Measurements from ENCODE around the gene GUK1. TPM values are rescaled to one million over a fixed set of nuclear protein-coding genes. Genes with fewer than 3 reads are reported as not detected.

GUK1 gene
- total RNA-seq, 2 experiments from 2014 or later = 339 to 344 TPM

GRCh38 chr1:228176024-228176395 is 35.9 kb downstream of the GUK1 start:
- ATAC-seq = no peak
- H3K9me3 Mint-ChIP-seq (ENCODE audit: insufficient read depth) = no peaks in the 10 kb centered on the region
- no peaks in the 10 kb centered on the region for H3K36me3 Mint-ChIP-seq (ENCODE audit: low read depth)
- CTCF ChIA-PET = no interaction called here
- H3K27ac Mint-ChIP-seq = no peak overlapping the region
- no peaks in the 10 kb centered on the region for H3K27me3 Mint-ChIP-seq (ENCODE audit: low read depth)
- no peak for DNase-seq
- H3K4me1 Mint-ChIP-seq (ENCODE audit: low read depth) = peaks cover 6% of the 10 kb centered on the region
- POLR2A ChIA-PET = interaction anchor here (0.6 to 1.1 kb wide), 2 partner anchors 11 to 35 kb away, joined by 3 to 4 read pairs; partner anchors contain the start of gene IBA57
- no peak overlapping the region for H3K4me3 Mint-ChIP-seq

DNA sequence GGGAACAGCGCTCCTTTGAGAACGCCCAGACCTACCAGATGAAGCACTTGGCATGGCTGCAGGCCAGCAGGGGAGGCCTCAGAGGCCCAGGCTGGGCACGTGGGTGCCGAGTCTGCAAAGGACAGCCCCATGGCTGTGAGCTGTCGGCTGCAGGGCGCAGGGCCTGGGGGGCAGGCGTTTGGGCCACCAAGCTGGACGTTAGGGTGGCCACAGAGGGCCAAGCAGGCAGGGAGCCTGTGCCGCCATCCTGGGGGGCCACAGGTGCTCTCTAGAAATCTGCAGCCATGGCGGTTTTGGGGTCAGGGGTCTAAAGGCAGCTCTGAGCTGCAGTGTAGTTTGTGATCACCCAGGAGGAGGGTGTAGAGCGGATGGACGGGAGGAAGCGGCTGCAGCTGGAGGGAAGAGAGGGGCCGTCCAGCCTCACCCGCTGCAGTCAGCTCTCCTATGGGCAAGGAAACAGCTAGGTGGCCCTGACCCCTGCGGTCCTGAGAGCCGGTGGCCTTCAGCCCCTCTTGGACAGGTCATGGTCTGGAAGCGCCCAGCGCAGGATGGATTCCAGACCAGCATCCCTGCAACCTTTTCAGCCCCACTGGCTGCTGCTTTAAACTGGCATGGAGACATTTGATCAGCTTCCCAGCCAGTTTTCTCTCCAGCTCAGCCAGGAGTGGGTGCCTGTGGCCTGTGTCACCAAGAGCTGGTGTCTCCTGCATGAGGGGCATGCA is 36.5 kb downstream of the GUK1 start:
- no peaks in the 10 kb centered on the region for H3K36me3 Mint-ChIP-seq (ENCODE audit: low read depth)
- H3K4me3 Mint-ChIP-seq = no peak overlapping the region
- no peak for DNase-seq
- no peak for ATAC-seq
- CTCF ChIA-PET = interaction anchor here (0.6 kb wide), 1 partner anchor 303 kb away, joined by 3 read pairs; no protein-coding TSS in a partner anchor
- peaks cover 6% of the 10 kb centered on the region for H3K4me1 Mint-ChIP-seq (ENCODE audit: low read depth)
- H3K27me3 Mint-ChIP-seq (ENCODE audit: low read depth) = no peaks in the 10 kb centered on the region
- H3K27ac Mint-ChIP-seq = no peak overlapping the region
- POLR2A ChIA-PET = interaction anchor here (0.6 to 1.1 kb wide), 2 partner anchors 11 to 36 kb away, joined by 3 to 4 read pairs; partner anchors contain the start of gene IBA57
- H3K9me3 Mint-ChIP-seq (ENCODE audit: insufficient read depth) = no peaks in the 10 kb centered on the region

DNA sequence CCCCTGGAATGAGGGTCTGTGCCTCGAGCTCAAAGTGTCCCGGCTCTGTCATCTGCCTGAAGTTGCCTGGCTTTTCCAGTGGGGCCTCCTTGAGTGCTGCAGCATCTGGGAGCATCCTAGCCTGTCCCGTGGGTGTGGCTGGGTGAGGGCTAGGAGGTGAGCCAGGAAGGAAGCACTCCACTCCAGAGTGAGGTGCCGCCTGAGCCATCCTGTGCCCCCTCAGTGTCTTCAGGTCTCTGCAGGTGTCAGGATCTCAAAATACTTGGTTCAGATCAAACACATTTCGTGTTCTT is 37.0 kb downstream of the GUK1 start:
- DNase-seq = no peak
- CTCF ChIA-PET = interaction anchor here (0.6 kb wide), 1 partner anchor 302 kb away, joined by 3 read pairs; no protein-coding TSS in a partner anchor
- POLR2A ChIA-PET = interaction anchor here (1.1 kb wide), 1 partner anchor 36 kb away, joined by 4 read pairs; no protein-coding TSS in a partner anchor
- Mint-ChIP-seq H3K36me3 (ENCODE audit: low read depth) (no peaks in the 10 kb centered on the region), H3K4me1 (ENCODE audit: low read depth) (peaks cover 8% of the 10 kb centered on the region), H3K27me3 (ENCODE audit: low read depth) (no peaks in the 10 kb centered on the region), H3K4me3 (no peak overlapping the region), H3K9me3 (ENCODE audit: insufficient read depth) (no peaks in the 10 kb centered on the region), H3K27ac (no peak overlapping the region)
- ATAC-seq = no peak

GRCh38 chr1:228177721-228178710 is 37.9 kb downstream of the GUK1 start:
- Mint-ChIP-seq H3K36me3 (ENCODE audit: low read depth) (no peaks in the 10 kb centered on the region), H3K27me3 (ENCODE audit: low read depth) (no peaks in the 10 kb centered on the region), H3K9me3 (ENCODE audit: insufficient read depth) (no peaks in the 10 kb centered on the region), H3K4me3 (no peak overlapping the region), H3K4me1 (ENCODE audit: low read depth) (peaks cover 4% of the 10 kb centered on the region), H3K27ac (no peak overlapping the region)
- no peak for DNase-seq
- no peak for ATAC-seq
- CTCF ChIA-PET = interaction anchor here (1.1 kb wide), 1 partner anchor 11 kb away, joined by 3 read pairs; no protein-coding TSS in a partner anchor
- POLR2A ChIA-PET = interaction anchor here (0.5 kb wide), 1 partner anchor 337 kb away, joined by 3 read pairs; no protein-coding TSS in a partner anchor

DNA sequence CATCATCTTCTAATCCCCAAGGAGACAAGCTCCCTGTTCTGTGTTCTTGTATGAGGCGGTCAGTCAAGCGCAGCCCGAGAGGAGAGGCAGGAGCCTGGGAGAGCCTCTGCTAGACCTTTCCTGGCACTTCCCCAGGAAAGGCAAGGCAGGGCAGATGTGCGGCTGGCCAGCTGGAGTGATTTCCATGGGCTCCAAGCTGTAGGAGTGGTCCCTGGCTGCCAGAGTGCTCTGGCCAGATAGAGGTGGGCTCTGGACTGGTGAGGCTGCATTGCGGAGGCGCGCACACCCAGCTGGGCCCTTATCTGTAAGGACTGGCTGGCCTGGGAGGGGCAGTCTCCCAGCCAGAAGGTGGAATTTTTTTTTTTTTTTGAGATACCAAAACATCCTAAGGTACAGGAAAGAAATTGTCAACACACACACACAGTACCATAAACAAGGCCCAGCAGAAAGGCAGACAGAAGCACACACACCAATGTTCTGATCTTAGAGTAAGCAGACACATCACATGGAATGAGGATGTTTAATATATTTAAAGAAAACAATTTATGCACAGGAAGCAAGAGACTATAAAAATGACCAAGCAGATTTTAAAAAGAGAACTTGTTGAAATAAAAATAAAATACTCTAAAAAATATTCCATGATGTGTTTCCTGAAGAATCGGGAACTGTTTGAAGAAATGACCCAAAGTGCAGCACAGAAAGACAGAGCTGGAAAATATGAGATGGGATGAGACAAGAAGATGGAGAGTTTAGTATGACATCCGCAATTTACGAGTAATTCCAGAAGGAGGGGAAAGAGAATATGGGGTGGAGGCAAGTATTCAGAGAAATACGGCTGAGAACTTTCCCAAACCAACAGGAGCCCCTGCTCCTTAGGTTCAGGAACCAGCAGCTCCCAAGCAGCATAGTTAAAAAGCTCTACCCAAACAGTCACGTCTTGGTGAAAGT is 38.9 kb downstream of the GUK1 start:
- POLR2A ChIA-PET = no interaction called here
- CTCF ChIA-PET = interaction anchor here (1.1 to 2.0 kb wide), 3 partner anchors 11 to 48 kb away, joined by 3 to 7 read pairs (median 4); no protein-coding TSS in a partner anchor
- peaks cover 4% of the 10 kb centered on the region for H3K4me1 Mint-ChIP-seq (ENCODE audit: low read depth)
- no peaks in the 10 kb centered on the region for H3K27me3 Mint-ChIP-seq (ENCODE audit: low read depth)
- DNase-seq (no peak), ATAC-seq (no peak)
- no peak overlapping the region for H3K4me3 Mint-ChIP-seq
- no peak overlapping the region for H3K27ac Mint-ChIP-seq
- no peaks in the 10 kb centered on the region for H3K36me3 Mint-ChIP-seq (ENCODE audit: low read depth)
- no peaks in the 10 kb centered on the region for H3K9me3 Mint-ChIP-seq (ENCODE audit: insufficient read depth)

DNA sequence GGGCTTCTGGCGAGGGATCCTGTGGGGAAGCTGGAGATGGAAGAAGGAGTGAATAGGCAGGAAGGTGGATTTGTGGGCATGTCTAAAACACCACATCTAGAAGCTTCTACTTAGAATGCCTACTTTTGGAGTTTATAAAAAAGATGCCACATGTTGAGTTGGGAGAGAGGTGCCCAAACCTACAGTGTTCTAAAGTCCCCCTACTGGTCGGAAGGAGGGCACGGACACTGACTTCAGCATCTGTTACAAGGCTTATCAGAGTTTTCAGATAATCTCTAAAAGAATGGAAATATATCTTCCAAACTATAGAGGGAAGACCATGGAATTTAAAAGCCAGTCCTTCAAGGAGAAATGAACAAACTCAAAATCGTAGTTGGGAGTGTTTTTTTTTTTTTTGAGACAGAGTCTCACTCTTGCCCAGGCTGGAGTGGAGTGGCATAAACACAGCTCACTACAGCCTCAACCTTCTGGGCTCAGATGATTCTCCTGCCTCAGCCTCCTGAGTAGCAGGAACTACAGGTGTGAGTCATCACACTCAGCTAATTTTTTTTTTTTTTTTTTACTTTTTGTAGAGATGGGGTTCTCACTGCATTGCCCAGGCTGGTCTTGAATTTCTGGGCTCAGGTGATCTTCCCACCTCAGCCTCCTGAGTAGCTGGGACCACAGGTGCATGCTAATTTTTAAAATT is 40.3 kb downstream of the GUK1 start:
- CTCF ChIA-PET = interaction anchor here (0.6 to 2.0 kb wide), 4 partner anchors 12 to 51 kb away, joined by 3 to 7 read pairs (median 4); no protein-coding TSS in a partner anchor
- H3K27me3 Mint-ChIP-seq (ENCODE audit: low read depth) = no peaks in the 10 kb centered on the region
- POLR2A ChIA-PET = no interaction called here
- DNase-seq (no peak), ATAC-seq (peak; percentile 43)
- no peak overlapping the region for H3K27ac Mint-ChIP-seq
- H3K4me1 Mint-ChIP-seq (ENCODE audit: low read depth) = peaks cover 7% of the 10 kb centered on the region
- H3K4me3 Mint-ChIP-seq = no peak overlapping the region
- no peaks in the 10 kb centered on the region for H3K36me3 Mint-ChIP-seq (ENCODE audit: low read depth)
- H3K9me3 Mint-ChIP-seq (ENCODE audit: insufficient read depth) = no peaks in the 10 kb centered on the region

- no peak overlapping the region for H3K27ac Mint-ChIP-seq
- peaks cover 14% of the 10 kb centered on the region for H3K4me1 Mint-ChIP-seq (ENCODE audit: low read depth)
- no peak for DNase-seq
- H3K36me3 Mint-ChIP-seq (ENCODE audit: low read depth) = no peaks in the 10 kb centered on the region
- CTCF ChIA-PET = interaction anchor here (0.6 to 2.0 kb wide), 2 partner anchors 13 to 51 kb away, joined by 3 to 7 read pairs; no protein-coding TSS in a partner anchor
- no peak overlapping the region for H3K4me3 Mint-ChIP-seq
- no peaks in the 10 kb centered on the region for H3K27me3 Mint-ChIP-seq (ENCODE audit: low read depth)
- POLR2A ChIA-PET = interaction anchor here (0.6 kb wide), 1 partner anchor 99 kb away, joined by 3 read pairs; no protein-coding TSS in a partner anchor
- H3K9me3 Mint-ChIP-seq (ENCODE audit: insufficient read depth) = no peaks in the 10 kb centered on the region
- ATAC-seq = no peak
Measured at GRCh38 chr1:228180959-228181644, 41.0 kb downstream of the GUK1 start.

GRCh38 chr1:228181645-228182034 is 41.6 kb downstream of the GUK1 start:
- DNase-seq = no peak
- Mint-ChIP-seq H3K27ac (no peak overlapping the region), H3K4me1 (ENCODE audit: low read depth) (peaks cover 14% of the 10 kb centered on the region), H3K9me3 (ENCODE audit: insufficient read depth) (no peaks in the 10 kb centered on the region), H3K27me3 (ENCODE audit: low read depth) (no peaks in the 10 kb centered on the region), H3K36me3 (ENCODE audit: low read depth) (no peaks in the 10 kb centered on the region), H3K4me3 (no peak overlapping the region)
- CTCF ChIA-PET = no interaction called here
- ATAC-seq = no peak
- POLR2A ChIA-PET = interaction anchor here (0.6 kb wide), 1 partner anchor 100 kb away, joined by 3 read pairs; no protein-coding TSS in a partner anchor

GRCh38 chr1:228182296-228183030 is 42.4 kb downstream of the GUK1 start:
- ATAC-seq = no peak
- CTCF ChIA-PET = no interaction called here
- Mint-ChIP-seq H3K9me3 (ENCODE audit: insufficient read depth) (no peaks in the 10 kb centered on the region), H3K27ac (no peak overlapping the region), H3K27me3 (ENCODE audit: low read depth) (no peaks in the 10 kb centered on the region), H3K36me3 (ENCODE audit: low read depth) (no peaks in the 10 kb centered on the region), H3K4me1 (ENCODE audit: low read depth) (peaks cover 14% of the 10 kb centered on the region), H3K4me3 (no peak overlapping the region)
- POLR2A ChIA-PET = no interaction called here
- no peak for DNase-seq

DNA sequence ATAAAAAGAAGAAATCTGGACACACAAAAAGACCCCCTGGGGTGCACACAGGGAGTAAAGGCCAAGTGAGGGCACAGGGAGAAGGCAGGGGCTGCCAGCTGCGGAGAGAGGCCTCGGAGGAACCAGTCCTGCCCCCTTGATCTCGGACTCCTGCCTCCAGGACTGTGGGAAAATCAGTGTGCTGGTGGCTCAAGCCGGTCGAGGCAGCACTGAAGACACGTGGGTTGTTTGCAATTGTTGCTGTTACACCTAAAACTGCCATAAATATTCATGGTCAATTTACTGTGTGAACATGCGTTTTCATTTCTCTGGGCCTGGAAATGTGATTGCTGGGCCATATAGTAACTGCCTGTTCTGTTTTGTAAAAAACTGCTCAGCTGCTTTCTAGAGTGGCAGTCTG is 44.1 kb downstream of the GUK1 start:
- no peaks in the 10 kb centered on the region for H3K27me3 Mint-ChIP-seq (ENCODE audit: low read depth)
- H3K36me3 Mint-ChIP-seq (ENCODE audit: low read depth) = no peaks in the 10 kb centered on the region
- POLR2A ChIA-PET = no interaction called here
- DNase-seq = no peak
- H3K4me3 Mint-ChIP-seq = no peak overlapping the region
- no peak overlapping the region for H3K27ac Mint-ChIP-seq
- ATAC-seq = no peak
- CTCF ChIA-PET = no interaction called here
- no peaks in the 10 kb centered on the region for H3K9me3 Mint-ChIP-seq (ENCODE audit: insufficient read depth)
- peaks cover 20% of the 10 kb centered on the region for H3K4me1 Mint-ChIP-seq (ENCODE audit: low read depth)
